WTC11 (cell line): ENCODE results near the gene TSPAN9.

Experiments
- CREB1 ChIP-seq: sonication (generic); formaldehyde crosslinking; IDR thresholded peaks from 2 replicates; pipeline ENCODE4 v1.8.0; 2023; ENCODE audit warnings: mild to moderate bottlenecking, missing genetic modification reagents
- CREM ChIP-seq: sonication (generic); formaldehyde crosslinking; IDR thresholded peaks from 2 replicates; pipeline ENCODE4 v1.8.1; 2022; ENCODE audit warnings: mild to moderate bottlenecking, missing genetic modification reagents, moderate library complexity
- ESRRA ChIP-seq: sonication (generic); formaldehyde crosslinking; IDR thresholded peaks from 2 replicates; pipeline ENCODE4 v1.8.1; 2022; ENCODE audit warnings: mild to moderate bottlenecking, missing genetic modification reagents, borderline replicate concordance
- NFATC4 ChIP-seq: fragments of 250-450 bp; sonication (Bioruptor Pico); IDR thresholded peaks from 2 replicates; pipeline ENCODE4 v1.9.0; 2021; ENCODE audit warnings: mild to moderate bottlenecking
- TF ChIP-seq, protein P1 (sequence below): fragments of 200-600 bp; IDR thresholded peaks from 2 replicates; pipeline ENCODE4 v1.8.0; 2022; ENCODE audit warnings: antibody characterized with exemption

GRCh38 chr12:3045989-3046388, 31.2 kb upstream of the TSPAN9 start:
- TF ChIP-seq NFATC4 (no peak), CREB1 (CRISPR knock-in tag) (no peak), ESRRA (no peak), CREM (CRISPR knock-in tag) (no peak)
- TF ChIP-seq, protein P1, sequence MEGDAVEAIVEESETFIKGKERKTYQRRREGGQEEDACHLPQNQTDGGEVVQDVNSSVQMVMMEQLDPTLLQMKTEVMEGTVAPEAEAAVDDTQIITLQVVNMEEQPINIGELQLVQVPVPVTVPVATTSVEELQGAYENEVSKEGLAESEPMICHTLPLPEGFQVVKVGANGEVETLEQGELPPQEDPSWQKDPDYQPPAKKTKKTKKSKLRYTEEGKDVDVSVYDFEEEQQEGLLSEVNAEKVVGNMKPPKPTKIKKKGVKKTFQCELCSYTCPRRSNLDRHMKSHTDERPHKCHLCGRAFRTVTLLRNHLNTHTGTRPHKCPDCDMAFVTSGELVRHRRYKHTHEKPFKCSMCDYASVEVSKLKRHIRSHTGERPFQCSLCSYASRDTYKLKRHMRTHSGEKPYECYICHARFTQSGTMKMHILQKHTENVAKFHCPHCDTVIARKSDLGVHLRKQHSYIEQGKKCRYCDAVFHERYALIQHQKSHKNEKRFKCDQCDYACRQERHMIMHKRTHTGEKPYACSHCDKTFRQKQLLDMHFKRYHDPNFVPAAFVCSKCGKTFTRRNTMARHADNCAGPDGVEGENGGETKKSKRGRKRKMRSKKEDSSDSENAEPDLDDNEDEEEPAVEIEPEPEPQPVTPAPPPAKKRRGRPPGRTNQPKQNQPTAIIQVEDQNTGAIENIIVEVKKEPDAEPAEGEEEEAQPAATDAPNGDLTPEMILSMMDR: no peak
